Measurements from ENCODE around the gene PTCD2.

DNA sequence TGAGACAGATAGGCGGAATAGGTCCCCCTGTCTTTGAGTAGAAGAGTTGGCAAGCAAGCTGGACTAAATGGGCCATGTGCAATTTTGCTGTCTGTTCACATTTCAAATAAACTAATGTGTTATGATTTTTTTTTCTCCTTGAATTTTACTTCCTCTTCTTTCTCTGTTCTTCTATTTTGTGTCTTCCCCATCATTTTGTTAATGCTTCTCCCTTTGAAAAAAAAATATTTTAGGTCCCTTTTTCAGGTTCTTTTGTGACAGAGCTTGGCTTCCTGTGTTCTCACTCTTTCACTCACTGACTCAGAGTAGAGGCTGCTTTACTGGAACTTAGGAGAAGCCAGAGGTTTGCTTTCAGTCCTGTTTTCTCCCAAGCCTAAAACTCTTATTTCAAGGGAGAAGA, 48.1 kb downstream of the PTCD2 start:
- TF ChIP-seq, protein P1, sequence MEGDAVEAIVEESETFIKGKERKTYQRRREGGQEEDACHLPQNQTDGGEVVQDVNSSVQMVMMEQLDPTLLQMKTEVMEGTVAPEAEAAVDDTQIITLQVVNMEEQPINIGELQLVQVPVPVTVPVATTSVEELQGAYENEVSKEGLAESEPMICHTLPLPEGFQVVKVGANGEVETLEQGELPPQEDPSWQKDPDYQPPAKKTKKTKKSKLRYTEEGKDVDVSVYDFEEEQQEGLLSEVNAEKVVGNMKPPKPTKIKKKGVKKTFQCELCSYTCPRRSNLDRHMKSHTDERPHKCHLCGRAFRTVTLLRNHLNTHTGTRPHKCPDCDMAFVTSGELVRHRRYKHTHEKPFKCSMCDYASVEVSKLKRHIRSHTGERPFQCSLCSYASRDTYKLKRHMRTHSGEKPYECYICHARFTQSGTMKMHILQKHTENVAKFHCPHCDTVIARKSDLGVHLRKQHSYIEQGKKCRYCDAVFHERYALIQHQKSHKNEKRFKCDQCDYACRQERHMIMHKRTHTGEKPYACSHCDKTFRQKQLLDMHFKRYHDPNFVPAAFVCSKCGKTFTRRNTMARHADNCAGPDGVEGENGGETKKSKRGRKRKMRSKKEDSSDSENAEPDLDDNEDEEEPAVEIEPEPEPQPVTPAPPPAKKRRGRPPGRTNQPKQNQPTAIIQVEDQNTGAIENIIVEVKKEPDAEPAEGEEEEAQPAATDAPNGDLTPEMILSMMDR (IDR thresholded peaks at IDR 0.05), result no peak
- TF ChIP-seq POLR2A (IDR thresholded peaks at IDR 0.05) (no peak), EP300 (IDR thresholded peaks at IDR 0.05) (no peak)

All from tibial nerve (tissue), 4 donors.